B cell (primary cell): Measurements from ENCODE around the gene MAPT. TPM values are rescaled to one million over a fixed set of nuclear protein-coding genes. Genes with fewer than 3 reads are reported as not detected.

Source experiments
- ATAC-seq: fragments of 200-7000 bp; cut with Tn5 transposase; one replicate; pipeline ENCODE4 v1.10.0; 2021; ENCODE audit warnings: low read depth, mild to moderate bottlenecking, moderate number of reproducible peaks, moderate library complexity
- CTCF ChIA-PET: fragments of 350-600 bp; sonication (Branson Sonifier 250); formaldehyde crosslinking; loops from one replicate; lab custom pipeline; 2021; ENCODE audit warnings: antibody characterized with exemption, inconsistent platforms; lab: Charles Lee
- POLR2A ChIA-PET: fragments of 350-600 bp; sonication (Branson Sonifier 250); formaldehyde crosslinking; loops from one replicate; lab custom pipeline; 2021; ENCODE audit warnings: antibody characterized with exemption; lab: Charles Lee
- DNase-seq: peaks from one replicate; pipeline ENCODE4 v3.0.0; 2013
- H2AFZ ChIP-seq: 2 replicates; pipeline ENCODE4 v1.6.1; 2012; ENCODE audit warnings: mild to moderate bottlenecking, low read depth, low read length; ENCODE audit not compliant: insufficient read depth, poor library complexity, severe bottlenecking
- H3K27ac ChIP-seq, 2 donors: 1 replicate in 1 of 2; 2 replicates in 1 of 2; pipeline ENCODE4 v1.5.1; 2012 to 2013; ENCODE audit warnings: low read length in 2 of 2, mild to moderate bottlenecking in 2 of 2, moderate library complexity in 1 of 2
- H3K27me3 ChIP-seq, 4 experiments: fragments of 200-600 bp in 1 of 4; sonication (generic) in 1 of 4; replicated peaks in 1 of 4; 1 replicate in 2 of 4; 2 replicates in 2 of 4; pipeline versions ENCODE4 v1.6.1 to v1.7.0; 2013 to 2016; ENCODE audit warnings: low read length in 3 of 4, mild to moderate bottlenecking in 2 of 4, mixed read lengths in 1 of 4, moderate library complexity in 1 of 4; ENCODE audit not compliant: insufficient read depth in 4 of 4, control insufficient read depth in 3 of 4; ENCODE audit errors: control extremely low read depth in 1 of 4
- H3K36me3 ChIP-seq, 2 experiments: replicated peaks in 1 of 2; 1 replicate in 1 of 2; 2 replicates in 1 of 2; pipeline versions ENCODE4 v1.6.1 to v1.7.1; 2013; ENCODE audit warnings: low read length in 1 of 2; ENCODE audit not compliant: insufficient read depth in 2 of 2, control insufficient read depth in 1 of 2; ENCODE audit errors: control extremely low read depth in 1 of 2, extremely low read depth in 1 of 2
- H3K4me1 ChIP-seq, 2 donors: fragments of 200-600 bp in 1 of 2; sonication (generic) in 1 of 2; 1 replicate in 1 of 2; 2 replicates in 1 of 2; pipeline versions ENCODE4 v1.5.1 to v1.6.1; 2013 to 2017; ENCODE audit warnings: low read length in 2 of 2; ENCODE audit not compliant: control insufficient read depth in 2 of 2, insufficient read depth in 2 of 2
- H3K4me2 ChIP-seq: replicated peaks from 2 replicates; pipeline ENCODE3; 2012; ENCODE audit warnings: mild to moderate bottlenecking, low read depth, low read length; ENCODE audit not compliant: poor library complexity, severe bottlenecking
- H3K4me3 ChIP-seq, 5 experiments: fragments of 200-600 bp in 1 of 5; sonication (generic) in 1 of 5; 1 replicate in 3 of 5; 2 replicates in 2 of 5; pipeline versions ENCODE4 v1.5.1 to v1.7.0; 2011 to 2016; ENCODE audit warnings: low read length in 4 of 5, mild to moderate bottlenecking in 4 of 5, low read depth in 2 of 5, control low read depth in 1 of 5, moderate library complexity in 1 of 5; ENCODE audit not compliant: insufficient read depth in 1 of 5; ENCODE audit errors: control extremely low read depth in 1 of 5, extremely low read depth in 1 of 5
- H3K79me2 ChIP-seq: fragments of 200-600 bp; sonication (generic); one replicate; pipeline ENCODE4 v1.6.0; 2016; ENCODE audit warnings: low read length; ENCODE audit not compliant: control insufficient read depth, insufficient read depth
- H3K9ac ChIP-seq: fragments of 200-600 bp; sonication (generic); 2 replicates; pipeline ENCODE4 v1.6.1; 2017; ENCODE audit warnings: mild to moderate bottlenecking, low read length, moderate library complexity
- H3K9me3 ChIP-seq, 3 donors: one replicate each; pipeline versions ENCODE4 v1.6.1 to v1.7.1; 2013; ENCODE audit warnings: low read length in 2 of 3; ENCODE audit not compliant: control insufficient read depth in 2 of 3, insufficient read depth in 1 of 3; ENCODE audit errors: control extremely low read depth in 1 of 3
- H4K20me1 ChIP-seq: 2 replicates; pipeline ENCODE4 v1.6.0; 2012; ENCODE audit warnings: mild to moderate bottlenecking, low read length; ENCODE audit not compliant: insufficient read depth, control insufficient read depth, poor library complexity, severe bottlenecking
- H3K27ac Mint-ChIP-seq: one replicate; pipeline ENCODE4 v1.8.0; 2021; ENCODE audit warnings: mixed read lengths
- H3K27me3 Mint-ChIP-seq: one replicate; pipeline ENCODE4 v1.8.0; 2021; ENCODE audit warnings: mixed read lengths
- H3K4me1 Mint-ChIP-seq: one replicate; pipeline ENCODE4 v1.8.0; 2021; ENCODE audit warnings: mixed read lengths
- H3K4me3 Mint-ChIP-seq: one replicate; pipeline ENCODE4 v1.8.0; 2021; ENCODE audit warnings: mixed read lengths
- H3K9me3 Mint-ChIP-seq: one replicate; pipeline ENCODE4 v1.8.0; 2022; ENCODE audit warnings: mixed read lengths; ENCODE audit not compliant: insufficient read depth
- EZH2 ChIP-seq: IDR thresholded peaks from 2 replicates; pipeline ENCODE4 v1.6.1; 2012; ENCODE audit warnings: borderline replicate concordance, low read depth, mild to moderate bottlenecking, moderate library complexity, low read length; ENCODE audit not compliant: insufficient read depth, poor library complexity, severe bottlenecking
- WGBS: methylation state at CpG from one replicate; pipeline ENCODE4 v1.1.5; 2013; ENCODE audit warnings: missing lambda C conversion rate; ENCODE audit not compliant: insufficient coverage; 5-methylcytosine and 5-hydroxymethylcytosine counted together
- intact Hi-C: fragments of 100-400 bp; cut with micrococcal nuclease; formaldehyde crosslinking; loops from one replicate; pipeline ENCODE4 v1.10.0; 2022
- polyA plus RNA-seq: library from polyadenylated mRNA; depleted of rRNA; stranded (reverse); fragments of >200 nt; gene quantifications from 2 replicates; pipeline ENCODE4 v1.2.3, GENCODE V29; 2012
- total RNA-seq, 2 donors: library from RNA; stranded (reverse); fragments of 120-200 nt in 1 of 2; gene quantifications; 1 replicate in 1 of 2; 2 replicates in 1 of 2; pipeline versions ENCODE4 v1.2.3 to v1.2.4, GENCODE V29; 2013 to 2022
- TF ChIP-seq, protein P1 (sequence below): fragments of 200-600 bp; IDR thresholded peaks from one replicate; pipeline ENCODE4 v1.8.0; 2022; ENCODE audit warnings: antibody characterized with exemption, mild to moderate bottlenecking

Gene MAPT
- total and polyA plus RNA-seq, 2 donors (not counting 1 experiment from before 2014, with no cell fraction given), result 0.13 to 0.20 TPM

DNA sequence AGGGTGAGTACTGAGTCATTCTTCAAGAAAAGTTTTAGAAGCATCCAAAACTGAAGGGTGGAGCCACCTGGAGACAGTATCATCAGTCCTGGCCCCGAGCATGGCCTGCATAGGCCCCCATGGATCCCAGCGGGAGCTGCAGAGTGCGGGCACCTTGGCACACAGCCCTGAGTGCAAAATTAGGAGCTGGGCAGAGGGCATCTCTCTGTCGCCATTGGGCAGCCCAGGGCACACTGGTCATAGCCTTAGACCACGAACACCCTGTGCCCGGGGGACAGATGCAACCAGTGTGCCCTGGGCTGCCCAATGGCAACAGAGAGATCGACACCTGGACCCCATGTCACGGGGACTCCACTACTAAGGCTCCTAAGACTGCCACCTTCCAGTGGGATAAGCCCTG, 14.6 kb downstream of the MAPT start:
- WGBS, result 96% methylated on average over 8 of the region's 8 CpGs
- no peak overlapping the region for H3K27ac Mint-ChIP-seq
- TF ChIP-seq, protein P1, sequence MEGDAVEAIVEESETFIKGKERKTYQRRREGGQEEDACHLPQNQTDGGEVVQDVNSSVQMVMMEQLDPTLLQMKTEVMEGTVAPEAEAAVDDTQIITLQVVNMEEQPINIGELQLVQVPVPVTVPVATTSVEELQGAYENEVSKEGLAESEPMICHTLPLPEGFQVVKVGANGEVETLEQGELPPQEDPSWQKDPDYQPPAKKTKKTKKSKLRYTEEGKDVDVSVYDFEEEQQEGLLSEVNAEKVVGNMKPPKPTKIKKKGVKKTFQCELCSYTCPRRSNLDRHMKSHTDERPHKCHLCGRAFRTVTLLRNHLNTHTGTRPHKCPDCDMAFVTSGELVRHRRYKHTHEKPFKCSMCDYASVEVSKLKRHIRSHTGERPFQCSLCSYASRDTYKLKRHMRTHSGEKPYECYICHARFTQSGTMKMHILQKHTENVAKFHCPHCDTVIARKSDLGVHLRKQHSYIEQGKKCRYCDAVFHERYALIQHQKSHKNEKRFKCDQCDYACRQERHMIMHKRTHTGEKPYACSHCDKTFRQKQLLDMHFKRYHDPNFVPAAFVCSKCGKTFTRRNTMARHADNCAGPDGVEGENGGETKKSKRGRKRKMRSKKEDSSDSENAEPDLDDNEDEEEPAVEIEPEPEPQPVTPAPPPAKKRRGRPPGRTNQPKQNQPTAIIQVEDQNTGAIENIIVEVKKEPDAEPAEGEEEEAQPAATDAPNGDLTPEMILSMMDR, result no peak
- TF ChIP-seq EZH2, result no peak
- H3K79me2 ChIP-seq, result no peaks in the 10 kb centered on the region
- ChIA-PET CTCF (no interaction called here), POLR2A (no interaction called here)
- intact Hi-C loops, result no loop called here
- H3K4me1 ChIP-seq, result no peaks in the 10 kb centered on the region
- peaks cover 0 to 21% (median 5%) of the 10 kb centered on the region in 4 experiments for H3K27me3 ChIP-seq
- DNase-seq, result no peak
- no peak overlapping the region for H3K4me2 ChIP-seq
- H2AFZ ChIP-seq, result no peak overlapping the region
- H3K27ac ChIP-seq, result no peak overlapping the region
- ATAC-seq, result no peak
- H3K9me3 Mint-ChIP-seq, result peaks cover 8% of the 10 kb centered on the region
- H3K27me3 Mint-ChIP-seq, result peaks cover 40% of the 10 kb centered on the region
- no peaks in the 10 kb centered on the region for H3K4me1 Mint-ChIP-seq
- no peak overlapping the region for H3K9ac ChIP-seq
- no peak overlapping the region for H3K4me3 ChIP-seq
- no peak overlapping the region for H3K4me3 Mint-ChIP-seq
- no peaks in the 10 kb centered on the region for H4K20me1 ChIP-seq
- peaks cover 0 to 9% (median 5%) of the 10 kb centered on the region in 3 donors for H3K9me3 ChIP-seq
- no peaks in the 10 kb centered on the region for H3K36me3 ChIP-seq

DNA sequence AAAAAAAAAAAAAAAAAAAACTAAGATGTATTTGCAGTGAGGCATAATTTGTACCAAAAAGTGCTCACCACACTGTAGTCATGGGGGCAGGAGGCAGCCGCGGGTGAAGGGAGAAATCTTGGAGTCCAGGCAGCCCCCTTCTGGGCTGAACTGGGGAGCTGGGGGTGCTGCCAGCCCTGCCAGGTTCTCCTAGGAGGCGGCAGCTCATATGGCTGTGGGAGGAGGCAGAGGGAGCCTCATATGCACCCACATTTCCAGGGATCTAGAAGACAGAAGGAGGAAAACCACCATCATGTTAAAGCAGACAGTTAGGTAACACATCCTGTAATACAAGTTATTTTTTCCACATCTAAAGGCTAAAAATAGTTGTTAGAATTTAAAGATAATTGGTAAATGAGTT, 16.3 kb downstream of the MAPT start:
- TF ChIP-seq EZH2, result no peak
- TF ChIP-seq, protein P1, result no peak
- H3K27ac ChIP-seq, result no peak overlapping the region
- intact Hi-C loops, result no loop called here
- POLR2A ChIA-PET, result no interaction called here
- H4K20me1 ChIP-seq, result no peaks in the 10 kb centered on the region
- WGBS, result 70% methylated on average over 2 of the region's 3 CpGs
- DNase-seq, result no peak
- peaks cover 0 to 9% (median 5%) of the 10 kb centered on the region in 3 donors for H3K9me3 ChIP-seq
- H3K36me3 ChIP-seq, result no peaks in the 10 kb centered on the region
- H3K9me3 Mint-ChIP-seq, result peaks cover 8% of the 10 kb centered on the region
- no peaks in the 10 kb centered on the region for H3K79me2 ChIP-seq
- no peak overlapping the region for H3K27ac Mint-ChIP-seq
- H3K27me3 ChIP-seq, result peaks cover 0 to 15% (median 3%) of the 10 kb centered on the region in 4 experiments
- H3K4me3 Mint-ChIP-seq, result no peak overlapping the region
- ATAC-seq, result no peak
- CTCF ChIA-PET, result no interaction called here
- H3K4me3 ChIP-seq, result no peak overlapping the region
- H2AFZ ChIP-seq, result no peak overlapping the region
- H3K4me1 ChIP-seq, result peaks cover 0 to 4% of the 10 kb centered on the region in 2 donors
- no peak overlapping the region for H3K4me2 ChIP-seq
- H3K27me3 Mint-ChIP-seq, result peaks cover 43% of the 10 kb centered on the region
- no peaks in the 10 kb centered on the region for H3K4me1 Mint-ChIP-seq
- no peak overlapping the region for H3K9ac ChIP-seq
